Small intestine (tissue), 7 donors: ENCODE results near the gene SMYD3. TPM values are rescaled to one million over a fixed set of nuclear protein-coding genes. Genes with fewer than 3 reads are reported as not detected.
"Not testable (repeated sequence)": the region's sequence is repeated elsewhere in the genome, so short reads cannot be mapped to it uniquely, and the experiment has no call there.

ENCODE experiments used
- DNase-seq, 2 donors: peaks; one replicate each; pipeline versions ENCODE4 v3.0.0 to v3.0.0-alpha.2; 2013
- FAIRE-seq: peaks from 2 replicates; lab custom pipeline; 2012; peaks lifted over from hg19 to GRCh38; lab: Jason Lieb, UNC
- H3K27ac ChIP-seq, 3 donors: one replicate each; pipeline ENCODE4 v1.5.1; 2013; ENCODE audit warnings: low read length in 2 of 3, mild to moderate bottlenecking in 2 of 3, control low read depth in 1 of 3, inconsistent platforms in 1 of 3, low read depth in 1 of 3, moderate library complexity in 1 of 3
- H3K27me3 ChIP-seq, 3 donors: one replicate each; pipeline ENCODE4 v1.6.1; 2013; ENCODE audit warnings: low read length in 3 of 3, inconsistent platforms in 1 of 3; ENCODE audit not compliant: control insufficient read depth in 3 of 3, insufficient read depth in 3 of 3
- H3K36me3 ChIP-seq, 3 donors: one replicate each; pipeline ENCODE4 v1.6.1; 2013; ENCODE audit warnings: low read length in 3 of 3, inconsistent platforms in 1 of 3, low read depth in 1 of 3, mild to moderate bottlenecking in 1 of 3, moderate library complexity in 1 of 3; ENCODE audit not compliant: control insufficient read depth in 3 of 3, insufficient read depth in 2 of 3
- H3K4me1 ChIP-seq, 3 donors: one replicate each; pipeline ENCODE4 v1.6.1; 2013; ENCODE audit warnings: low read length in 2 of 3, inconsistent platforms in 1 of 3, low read depth in 1 of 3, mild to moderate bottlenecking in 1 of 3, moderate library complexity in 1 of 3; ENCODE audit not compliant: control insufficient read depth in 3 of 3, insufficient read depth in 2 of 3
- H3K4me3 ChIP-seq, 3 donors: one replicate each; pipeline ENCODE4 v1.5.1; 2013; ENCODE audit warnings: low read length in 3 of 3, control low read depth in 1 of 3, inconsistent platforms in 1 of 3, low read depth in 1 of 3, mild to moderate bottlenecking in 1 of 3, moderate library complexity in 1 of 3
- H3K9me3 ChIP-seq, 2 donors: one replicate each; pipeline ENCODE4 v1.6.1; 2013; ENCODE audit warnings: low read depth in 1 of 2, low read length in 1 of 2; ENCODE audit not compliant: control insufficient read depth in 2 of 2, insufficient read depth in 1 of 2
- WGBS, 3 donors: extraction: QIAGEN DNeasy Blood & Tissue Kit; methylation state at CpG; one replicate each; pipeline ENCODE4 v1.1.7; 2013; 5-methylcytosine and 5-hydroxymethylcytosine counted together
- polyA plus RNA-seq, 4 donors: library from polyadenylated mRNA; stranded (reverse) in 3 of 4; unstranded in 1 of 4; fragments of 200-250 nt in 3 of 4; fragments of 120-200 nt in 1 of 4; gene quantifications; one replicate each; pipeline versions ENCODE4 v1.2.1 to v1.2.3, GENCODE V29; 2013
- donor health status: healthy with polysubstance abuse.
- donor health status: control.
- donor health status: control.
- donor health status: Bipolar disorder and iron deficiency.
- donor health status: healthy.

SMYD3 gene
- polyA plus RNA-seq, 4 donors: 5.4 to 10.1 (median 8.5) TPM

GRCh38 chr1:246338546-246338945 is 168.5 kb downstream of the SMYD3 start:
- no peak overlapping the region for H3K27ac ChIP-seq
- H3K36me3 ChIP-seq: no peaks in the 10 kb centered on the region
- no peaks in the 10 kb centered on the region for H3K27me3 ChIP-seq
- WGBS, 3 donors: 76 to 90% (median 78%) methylated on average over 4 of the region's 4 CpGs
- no peak for FAIRE-seq
- H3K4me1 ChIP-seq: no peaks in the 10 kb centered on the region
- no peak overlapping the region for H3K4me3 ChIP-seq
- no peaks in the 10 kb centered on the region for H3K9me3 ChIP-seq
- no peak for DNase-seq

- WGBS, 3 donors: 80 to 85% (median 83%) methylated on average over 4 of the region's 4 CpGs
- no peaks in the 10 kb centered on the region for H3K27me3 ChIP-seq
- DNase-seq (no peak), FAIRE-seq (no peak)
- no peak overlapping the region for H3K27ac ChIP-seq
- no peak overlapping the region for H3K4me3 ChIP-seq
- H3K9me3 ChIP-seq: no peaks in the 10 kb centered on the region
- H3K36me3 ChIP-seq: no peaks in the 10 kb centered on the region
- no peaks in the 10 kb centered on the region for H3K4me1 ChIP-seq
Observed at GRCh38 chr1:246338098-246338497, 169.0 kb downstream of the SMYD3 start.

GRCh38 chr1:246335151-246335550 is 171.9 kb downstream of the SMYD3 start:
- Histone ChIP-seq H3K27me3 (no peaks in the 10 kb centered on the region), H3K4me3 (no peak overlapping the region), H3K4me1 (no peaks in the 10 kb centered on the region), H3K9me3 (no peaks in the 10 kb centered on the region), H3K27ac (no peak overlapping the region), H3K36me3 (no peaks in the 10 kb centered on the region)
- DNase-seq (no peak), FAIRE-seq (no peak)
- 74 to 93% (median 92%) methylated on average over 5 of the region's 5 CpGs for WGBS, 3 donors

- no peak overlapping the region for H3K4me3 ChIP-seq
- no peak for DNase-seq
- no peak overlapping the region for H3K27ac ChIP-seq
- no peaks in the 10 kb centered on the region for H3K27me3 ChIP-seq
- no peaks in the 10 kb centered on the region for H3K9me3 ChIP-seq
- no peak for FAIRE-seq
- H3K36me3 ChIP-seq: no peaks in the 10 kb centered on the region
- H3K4me1 ChIP-seq: no peaks in the 10 kb centered on the region
- WGBS, 3 donors: 77 to 93% (median 82%) methylated on average over 1 of the region's 1 CpG
Observed at GRCh38 chr1:246333855-246334254, 173.2 kb downstream of the SMYD3 start.

- FAIRE-seq: no peak
- Histone ChIP-seq H3K36me3 (no peaks in the 10 kb centered on the region), H3K27me3 (no peaks in the 10 kb centered on the region), H3K9me3 (no peaks in the 10 kb centered on the region), H3K4me1 (no peaks in the 10 kb centered on the region), H3K27ac (no peak overlapping the region), H3K4me3 (no peak overlapping the region)
- no peak for DNase-seq
- 63 to 84% (median 74%) methylated on average over 1 of the region's 1 CpG for WGBS, 3 donors
Observed at GRCh38 chr1:246332078-246332477, 175.0 kb downstream of the SMYD3 start.

- Histone ChIP-seq H3K36me3 (no peaks in the 10 kb centered on the region), H3K27me3 (no peaks in the 10 kb centered on the region), H3K4me1 (no peaks in the 10 kb centered on the region), H3K4me3 (no peak overlapping the region), H3K9me3 (no peaks in the 10 kb centered on the region), H3K27ac (no peak overlapping the region)
- DNase-seq: no peak
- WGBS, 3 donors: 69 to 93% (median 74%) methylated on average over 4 of the region's 4 CpGs
- no peak for FAIRE-seq
Observed at GRCh38 chr1:246329900-246330299, 177.2 kb downstream of the SMYD3 start.

GRCh38 chr1:246329292-246329691 is 177.8 kb downstream of the SMYD3 start:
- DNase-seq, FAIRE-seq, H3K4me3 ChIP-seq, H3K27me3 ChIP-seq, H3K9me3 ChIP-seq, H3K27ac ChIP-seq, H3K4me1 ChIP-seq, H3K36me3 ChIP-seq: not testable (repeated sequence)
- no CpG with 5 or more reads among the region's 1 CpG for WGBS, 3 donors

- 96 to 98% (median 96%) methylated on average over 11 to 12 of the region's 12 CpGs for WGBS, 3 donors
- no peak for DNase-seq
Observed at GRCh38 chr1:246324711-246325110, 182.4 kb downstream of the SMYD3 start.

GRCh38 chr1:246324033-246324432 is 183.0 kb downstream of the SMYD3 start:
- not testable (repeated sequence) for H3K9me3 ChIP-seq, FAIRE-seq, H3K4me1 ChIP-seq, H3K36me3 ChIP-seq, H3K27ac ChIP-seq, H3K4me3 ChIP-seq, H3K27me3 ChIP-seq, DNase-seq
- 94 to 98% (median 96%) methylated on average over 17 of the region's 17 CpGs for WGBS, 3 donors

More at GRCh38 chr1:246324711-246325110, 182.4 kb downstream of the SMYD3 start:
- Histone ChIP-seq H3K36me3 (peaks cover 0 to 2% (median 0%) of the 10 kb centered on the region in 3 donors), H3K4me1 (no peaks in the 10 kb centered on the region), H3K27me3 (no peaks in the 10 kb centered on the region), H3K9me3 (no peaks in the 10 kb centered on the region), H3K4me3 (no peak overlapping the region), H3K27ac (no peak overlapping the region)
- FAIRE-seq: no peak
